ENCODE data around the gene KRTAP5-6.
"Not testable (repeated sequence)": the region's sequence is repeated elsewhere in the genome, so short reads cannot be mapped to it uniquely, and the experiment has no call there.

DNA sequence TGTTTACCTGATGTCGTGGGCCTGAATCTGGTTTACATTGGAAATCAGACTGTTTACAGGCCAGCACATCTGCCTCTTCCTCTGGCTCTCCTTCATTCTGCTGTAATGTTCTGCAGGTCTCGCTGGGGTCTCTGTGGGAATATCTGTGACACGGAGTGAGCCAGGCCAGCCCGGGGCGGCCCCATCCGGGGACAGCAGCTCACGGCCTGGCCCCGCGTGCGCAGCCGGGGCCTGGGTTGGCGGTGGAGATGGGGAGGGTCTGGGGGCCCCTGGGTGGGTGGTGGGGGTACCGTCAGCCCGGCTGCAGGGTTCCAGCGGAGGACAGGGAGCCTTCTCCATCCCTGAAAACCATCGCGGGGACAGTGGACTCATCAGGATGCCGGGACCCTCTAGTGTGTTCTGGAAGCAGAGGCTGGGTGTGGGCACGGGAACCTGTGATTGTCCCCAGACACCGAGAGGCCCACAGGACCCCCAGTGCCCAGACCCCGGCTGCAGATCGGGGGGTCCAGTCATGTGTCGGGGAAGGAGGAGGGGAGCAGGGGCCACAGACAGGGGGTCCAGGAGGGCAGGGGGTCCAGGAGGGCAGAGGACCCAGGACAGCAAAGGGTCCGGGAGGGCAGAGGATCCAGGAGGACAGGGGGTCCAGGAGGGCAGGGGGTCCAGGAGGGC, 13.0 kb upstream of the KRTAP5-6 start:
- TF ChIP-seq POLR2A (IDR thresholded peaks at IDR 0.05): not testable (repeated sequence)
- TF ChIP-seq, protein P1, sequence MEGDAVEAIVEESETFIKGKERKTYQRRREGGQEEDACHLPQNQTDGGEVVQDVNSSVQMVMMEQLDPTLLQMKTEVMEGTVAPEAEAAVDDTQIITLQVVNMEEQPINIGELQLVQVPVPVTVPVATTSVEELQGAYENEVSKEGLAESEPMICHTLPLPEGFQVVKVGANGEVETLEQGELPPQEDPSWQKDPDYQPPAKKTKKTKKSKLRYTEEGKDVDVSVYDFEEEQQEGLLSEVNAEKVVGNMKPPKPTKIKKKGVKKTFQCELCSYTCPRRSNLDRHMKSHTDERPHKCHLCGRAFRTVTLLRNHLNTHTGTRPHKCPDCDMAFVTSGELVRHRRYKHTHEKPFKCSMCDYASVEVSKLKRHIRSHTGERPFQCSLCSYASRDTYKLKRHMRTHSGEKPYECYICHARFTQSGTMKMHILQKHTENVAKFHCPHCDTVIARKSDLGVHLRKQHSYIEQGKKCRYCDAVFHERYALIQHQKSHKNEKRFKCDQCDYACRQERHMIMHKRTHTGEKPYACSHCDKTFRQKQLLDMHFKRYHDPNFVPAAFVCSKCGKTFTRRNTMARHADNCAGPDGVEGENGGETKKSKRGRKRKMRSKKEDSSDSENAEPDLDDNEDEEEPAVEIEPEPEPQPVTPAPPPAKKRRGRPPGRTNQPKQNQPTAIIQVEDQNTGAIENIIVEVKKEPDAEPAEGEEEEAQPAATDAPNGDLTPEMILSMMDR (IDR thresholded peaks at IDR 0.05 in 8 of 11, conservative IDR thresholded peaks at IDR 0.05 in 3 of 11): not testable (repeated sequence)

Measured in spleen (tissue), 7 donors.